GM21423 (cell line): Measurements from ENCODE around the gene CTNNBL1.
"Not testable (repeated sequence)": the region's sequence is repeated elsewhere in the genome, so short reads cannot be mapped to it uniquely, and the experiment has no call there.

Experiments
- ATAC-seq: cut with Tn5 transposase; IDR thresholded peaks from one replicate; pipeline ENCODE4 v1.9.1; 2021; ENCODE audit warnings: mild to moderate bottlenecking, moderate library complexity; ENCODE audit not compliant: unreplicated experiment

CTNNBL1 gene

DNA sequence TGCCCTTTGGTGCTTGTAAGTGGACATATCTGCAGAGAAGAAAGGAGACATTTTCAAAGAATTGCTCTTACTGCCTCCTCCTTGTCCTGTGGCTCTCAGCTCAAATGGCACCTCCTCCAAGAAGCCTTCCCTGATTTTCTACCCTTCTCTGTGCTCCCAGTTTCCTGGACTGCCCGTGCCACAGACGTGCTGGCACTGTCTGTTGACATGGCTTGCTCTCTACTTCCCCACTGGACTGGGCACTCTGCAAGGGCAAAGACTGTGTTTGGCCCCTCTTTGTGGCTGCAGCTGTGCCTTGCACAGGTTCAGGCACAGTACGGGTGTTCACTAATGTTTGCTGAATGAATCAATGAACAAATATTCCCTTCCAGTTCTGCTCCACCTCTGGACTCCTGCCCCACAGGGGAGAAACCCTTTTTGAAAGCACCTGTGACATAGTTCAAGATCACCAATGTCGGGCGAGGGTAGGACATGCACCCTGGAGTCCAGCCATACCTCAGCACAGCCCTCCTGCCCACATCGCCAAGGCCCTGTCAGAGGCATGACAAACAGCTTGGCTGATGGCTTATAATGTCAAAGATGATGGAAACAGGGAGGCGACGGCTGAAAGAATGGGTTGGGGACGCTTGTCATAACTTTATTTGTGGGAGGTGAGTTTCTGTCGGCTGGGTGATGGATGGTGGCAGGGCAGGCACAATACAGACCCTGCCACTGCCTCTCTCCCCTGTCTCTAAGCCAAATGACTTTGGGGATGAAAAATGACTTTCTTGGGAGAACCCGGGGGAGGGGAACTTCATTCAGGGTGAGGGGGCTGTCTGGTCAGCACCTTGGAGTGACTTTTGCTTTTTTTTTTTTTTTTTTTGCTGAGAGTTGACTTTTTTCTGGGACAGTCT is 15.6 kb upstream of the CTNNBL1 start:
- no peak for ATAC-seq

DNA sequence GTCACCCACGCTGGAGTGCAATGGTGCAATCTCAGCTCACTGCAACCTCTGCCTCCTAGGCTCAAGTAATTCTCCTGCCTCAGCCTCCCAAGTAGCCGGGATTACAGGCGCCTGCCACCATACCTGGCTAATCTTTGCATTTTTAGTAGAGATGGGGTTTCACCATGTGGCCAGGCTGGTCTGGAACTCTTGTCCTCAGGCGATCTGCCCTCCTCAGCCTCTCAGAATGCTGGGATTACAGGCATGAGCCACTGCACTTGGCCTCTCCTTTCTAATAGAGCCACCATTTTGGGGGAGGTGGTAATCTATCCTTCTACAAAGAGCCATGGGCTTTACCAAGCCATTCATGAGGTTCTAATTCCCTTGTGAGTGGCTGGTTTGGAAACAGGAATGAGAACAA is 14.1 kb upstream of the CTNNBL1 start:
- ATAC-seq: not testable (repeated sequence)

DNA sequence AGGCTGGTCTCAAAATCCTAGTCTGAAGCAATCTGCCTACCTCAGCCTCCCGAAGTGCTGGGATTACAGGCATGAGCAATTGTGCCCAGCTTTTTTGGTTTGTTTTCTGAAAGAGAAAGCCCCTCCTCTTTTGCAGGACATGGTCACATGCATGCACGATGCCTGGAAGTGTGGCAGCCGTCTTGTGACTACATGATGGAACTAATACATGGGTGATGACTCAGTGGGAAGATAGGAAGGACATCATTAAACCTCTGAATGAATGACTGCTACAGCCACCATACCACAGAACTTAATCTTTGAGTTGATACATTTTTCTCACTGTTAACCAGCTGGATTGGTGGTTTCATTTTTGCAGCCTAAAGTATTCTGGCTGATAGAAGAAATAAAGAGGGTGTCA is 13.4 kb upstream of the CTNNBL1 start:
- ATAC-seq: no peak

DNA sequence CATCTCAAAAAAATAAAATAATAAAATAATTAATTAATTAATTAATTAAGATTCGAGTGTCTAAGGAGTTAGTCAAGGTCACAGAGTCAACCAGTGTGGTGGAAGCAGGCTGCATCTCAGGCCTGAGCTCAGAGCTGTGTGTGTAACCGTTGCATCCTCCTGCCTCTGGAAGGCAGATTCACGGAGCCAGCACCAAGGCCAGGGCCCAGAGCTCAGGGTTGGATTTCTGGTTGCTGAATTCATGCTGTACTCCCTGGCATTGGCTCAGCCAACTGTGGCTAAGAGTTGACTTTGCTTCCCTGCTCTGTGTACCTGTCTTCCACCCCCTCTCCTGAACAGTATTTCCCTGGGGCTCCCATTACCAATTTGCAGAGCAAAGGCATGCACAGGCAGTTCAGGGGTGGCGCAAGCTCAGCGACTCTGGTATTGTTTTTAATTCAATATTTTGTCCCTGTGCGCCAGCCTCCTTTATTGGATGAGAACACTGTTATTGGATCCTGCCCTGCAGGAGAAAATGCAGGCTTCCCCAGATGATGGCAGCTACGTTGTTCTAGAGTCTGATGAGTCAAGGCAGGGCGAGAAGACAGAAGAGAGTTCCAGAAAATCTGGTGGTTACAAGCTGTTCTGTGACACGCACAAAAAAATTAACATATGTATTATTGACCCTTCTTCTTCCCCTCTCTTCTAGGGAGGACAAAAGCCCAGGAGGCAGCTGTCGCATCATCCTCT is 12.3 kb upstream of the CTNNBL1 start:
- ATAC-seq: no peak

DNA sequence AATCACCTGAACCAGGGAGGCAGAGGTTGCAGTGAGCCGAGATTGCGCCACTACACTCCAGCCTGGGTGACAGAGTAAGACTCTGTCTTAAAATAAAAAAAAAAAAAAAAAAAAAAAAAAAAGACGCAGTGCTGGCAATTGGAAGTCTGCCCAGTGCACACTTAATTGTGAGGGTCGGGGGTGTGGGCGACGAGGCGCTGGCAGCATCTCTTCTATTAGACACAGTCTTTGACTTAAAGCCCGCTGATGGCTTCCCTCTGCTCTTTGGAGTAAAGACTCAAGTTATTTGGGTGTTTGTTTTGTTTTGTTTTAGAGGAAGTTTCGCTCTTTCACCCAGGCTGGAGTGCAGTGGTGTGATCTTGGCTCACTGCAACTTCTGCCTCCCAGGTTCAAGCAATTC is 10.7 kb upstream of the CTNNBL1 start:
- ATAC-seq: not testable (repeated sequence)

DNA sequence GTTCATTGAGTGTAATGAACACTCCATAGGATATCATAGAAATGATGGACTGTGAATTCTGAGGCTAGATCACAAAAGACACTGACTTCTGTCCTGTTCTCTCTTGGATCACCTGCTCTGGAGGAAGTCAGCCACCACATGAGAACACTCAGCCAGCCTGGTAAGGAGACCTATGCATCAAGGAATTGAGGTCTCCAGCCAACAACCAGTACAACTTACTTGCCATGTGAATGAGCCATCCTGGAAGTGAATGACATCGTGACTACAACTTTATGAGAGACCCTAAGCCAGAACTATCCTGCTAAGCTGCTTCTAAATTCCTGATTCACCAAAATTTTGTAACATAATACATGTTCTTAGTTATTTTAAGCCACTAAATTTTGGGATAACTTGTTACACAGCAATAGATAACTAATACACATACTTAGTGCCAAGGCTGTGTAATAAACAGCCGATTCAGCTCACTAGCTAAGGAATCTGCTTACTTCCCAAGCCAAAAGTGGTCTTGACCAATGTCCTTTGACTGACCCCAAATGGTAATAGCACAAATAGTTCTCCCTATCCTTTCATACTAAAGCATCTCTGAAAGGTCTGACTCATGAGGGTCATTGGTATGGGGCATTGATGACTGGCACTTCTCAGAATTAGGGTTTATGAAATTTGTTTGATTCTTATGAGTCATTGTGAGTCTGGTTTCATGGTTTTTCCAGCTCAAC is 6.9 kb upstream of the CTNNBL1 start:
- ATAC-seq: no peak

DNA sequence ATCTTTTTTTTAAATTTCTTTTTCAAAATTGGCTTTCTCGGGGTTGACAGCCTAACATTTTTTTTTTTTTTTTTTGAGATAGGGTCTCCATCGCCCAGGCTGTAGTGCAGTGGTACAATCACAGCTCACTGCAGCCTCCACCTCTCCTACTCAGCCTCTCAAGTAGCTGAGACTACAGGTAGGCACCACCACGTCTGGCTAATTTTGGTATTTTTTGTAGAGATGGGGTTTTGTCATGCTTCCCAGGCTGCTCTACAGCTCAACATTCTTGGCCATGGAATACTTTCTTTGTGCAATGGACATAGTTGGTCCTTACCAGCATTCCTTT is 6.4 kb upstream of the CTNNBL1 start:
- no peak for ATAC-seq

DNA sequence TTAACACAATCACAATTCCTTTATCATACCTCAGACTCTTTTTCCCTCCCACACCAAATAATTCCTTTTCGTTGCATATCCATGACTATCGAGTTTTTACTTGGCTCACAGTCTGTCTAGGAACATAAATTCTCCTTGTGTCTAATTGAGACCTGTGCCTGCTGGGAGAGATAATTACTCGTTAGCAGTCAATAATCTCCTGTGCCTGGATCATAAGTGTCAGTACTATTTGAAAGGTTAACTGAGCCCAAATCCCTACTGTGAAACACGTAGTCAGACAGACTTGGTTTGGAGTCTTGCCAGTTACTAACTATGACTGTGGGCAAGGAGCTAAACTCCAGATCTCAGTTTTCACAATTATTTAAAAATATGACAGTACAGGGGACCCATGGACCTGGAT is 5.7 kb upstream of the CTNNBL1 start:
- ATAC-seq: no peak

DNA sequence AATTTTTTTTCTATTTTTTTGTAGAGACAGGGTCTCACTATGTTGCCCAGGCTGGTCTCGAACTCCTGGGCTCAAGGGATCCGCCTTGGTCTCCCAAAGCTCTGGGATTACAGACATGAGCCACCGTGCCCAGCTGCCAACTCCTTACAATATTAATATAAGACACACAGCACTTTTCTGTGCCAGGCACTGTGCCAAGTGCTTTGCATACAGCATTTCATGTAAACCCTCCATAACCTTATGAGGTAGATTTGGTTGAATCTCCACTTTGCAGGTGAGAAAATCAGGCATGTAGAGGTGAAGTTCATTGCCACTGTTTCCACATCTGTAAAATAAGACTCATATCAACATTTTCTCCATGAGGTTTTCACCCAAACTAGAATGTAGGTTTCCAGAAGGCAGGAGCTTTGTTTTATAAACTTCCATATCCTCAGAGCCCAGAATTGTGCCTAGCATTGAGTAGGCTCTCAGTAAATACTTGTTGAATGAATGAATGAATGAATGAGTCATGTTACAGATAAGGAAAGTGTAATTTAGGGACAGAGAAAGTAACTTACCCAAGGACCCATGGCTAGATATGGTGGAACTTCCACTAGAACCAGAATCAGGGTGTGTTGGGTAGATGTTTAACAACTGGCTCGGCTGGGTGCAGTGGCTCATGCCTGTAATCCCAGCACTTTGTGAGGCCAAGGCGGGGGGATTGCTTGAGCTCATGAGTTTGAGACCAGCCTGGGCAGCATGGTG is 3.0 kb upstream of the CTNNBL1 start:
- no peak for ATAC-seq

DNA sequence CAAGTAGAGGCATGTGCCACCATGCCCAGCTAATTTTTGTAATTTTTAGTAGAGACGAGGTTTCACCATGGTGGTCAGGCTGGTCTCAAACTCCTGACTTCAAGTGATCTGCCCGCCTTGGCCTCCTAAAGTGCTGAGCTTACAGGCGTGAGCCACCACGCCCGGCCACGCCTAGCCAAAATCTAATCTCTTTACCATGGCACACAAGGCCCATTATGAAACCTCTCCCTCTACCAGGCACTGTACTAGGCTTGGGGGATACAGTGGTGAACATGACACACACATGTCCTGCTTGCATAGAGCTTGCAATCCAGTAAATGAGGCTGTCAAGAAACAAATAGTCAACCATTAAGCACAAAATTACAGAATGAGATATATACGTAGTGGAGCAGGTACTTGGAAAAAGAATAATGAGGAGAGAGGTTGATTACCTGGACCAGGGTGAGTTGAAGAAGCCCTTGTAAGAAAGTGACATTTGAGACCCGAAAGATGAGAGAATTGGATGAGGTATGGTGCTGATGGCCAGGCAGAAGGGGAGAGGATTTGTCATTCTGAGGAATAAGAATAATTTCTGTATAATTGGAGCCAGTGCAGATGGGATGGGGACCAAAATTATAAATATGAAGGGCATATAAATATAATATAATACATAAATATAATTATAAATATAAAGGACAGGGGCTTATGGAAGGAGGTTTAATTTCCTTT is 1.2 kb upstream of the CTNNBL1 start:
- ATAC-seq: no peak

DNA sequence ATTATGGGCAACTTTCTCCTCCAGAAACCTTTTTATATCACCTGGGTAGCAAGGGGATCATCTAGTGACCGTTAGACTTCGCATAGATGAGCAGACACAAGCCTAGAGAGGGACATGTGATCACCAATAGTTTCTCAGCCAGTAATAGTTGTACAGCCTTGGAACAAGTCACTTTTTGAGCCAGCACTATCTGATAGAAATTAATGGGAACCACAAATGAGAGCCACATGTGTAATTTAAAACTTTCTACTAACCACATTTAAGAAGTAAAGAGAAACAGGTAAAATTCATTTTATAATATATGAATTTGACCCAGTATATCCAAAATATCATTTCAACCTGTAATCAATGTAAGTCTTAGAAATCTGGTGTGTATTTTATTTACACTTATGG is 592 bp upstream of the CTNNBL1 start:
- ATAC-seq: no peak

DNA sequence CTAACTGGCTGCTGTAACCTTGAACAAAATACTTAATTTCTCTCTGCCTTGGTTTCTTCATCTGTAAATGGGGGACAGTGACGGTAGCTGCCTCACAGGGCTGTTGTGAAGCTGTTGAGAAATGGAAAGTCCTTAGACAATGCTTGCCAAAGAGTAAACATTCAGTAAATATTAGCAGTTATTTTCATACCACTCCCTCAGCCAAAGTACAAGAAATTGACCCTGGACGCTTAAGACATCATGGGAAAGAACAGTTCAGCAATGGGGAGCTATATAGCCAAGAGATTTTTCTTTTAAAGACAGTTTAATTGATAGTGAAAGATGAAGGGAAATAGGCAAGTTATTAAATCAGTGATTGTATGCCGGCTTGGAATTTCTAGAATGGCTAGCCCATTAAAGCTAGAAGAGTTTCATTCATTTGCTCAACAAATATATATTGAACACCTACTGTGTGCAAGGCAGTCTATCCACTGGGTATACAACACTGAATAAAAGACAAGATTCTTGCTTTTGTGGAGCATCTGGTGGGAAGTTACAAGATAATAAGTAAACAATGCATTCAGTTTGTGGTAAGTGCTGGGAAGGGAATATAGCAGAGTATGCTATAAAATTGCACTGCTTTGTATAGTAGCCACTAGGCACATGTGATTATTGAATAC is 2.0 kb downstream of the CTNNBL1 start:
- no peak for ATAC-seq

DNA sequence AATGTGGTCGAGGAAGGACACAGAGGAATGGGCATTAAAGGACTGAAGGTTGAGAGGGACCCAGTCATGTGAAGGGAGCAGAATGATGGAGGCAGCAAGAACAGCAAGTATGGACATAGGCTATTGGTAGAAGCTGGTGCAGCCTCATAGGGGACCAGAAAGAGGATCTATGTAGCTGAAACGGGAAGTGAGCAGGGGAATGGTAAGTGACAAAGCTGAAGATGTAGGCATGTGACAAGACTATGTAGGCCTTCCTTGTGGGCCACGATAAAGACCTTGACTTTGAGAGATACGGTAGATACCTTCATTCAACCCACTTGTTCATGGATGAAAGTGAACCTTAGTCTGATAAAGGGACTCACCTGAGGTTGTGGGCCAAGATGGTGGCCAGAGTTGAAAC is 3.5 kb downstream of the CTNNBL1 start:
- peak; percentile 45 for ATAC-seq

DNA sequence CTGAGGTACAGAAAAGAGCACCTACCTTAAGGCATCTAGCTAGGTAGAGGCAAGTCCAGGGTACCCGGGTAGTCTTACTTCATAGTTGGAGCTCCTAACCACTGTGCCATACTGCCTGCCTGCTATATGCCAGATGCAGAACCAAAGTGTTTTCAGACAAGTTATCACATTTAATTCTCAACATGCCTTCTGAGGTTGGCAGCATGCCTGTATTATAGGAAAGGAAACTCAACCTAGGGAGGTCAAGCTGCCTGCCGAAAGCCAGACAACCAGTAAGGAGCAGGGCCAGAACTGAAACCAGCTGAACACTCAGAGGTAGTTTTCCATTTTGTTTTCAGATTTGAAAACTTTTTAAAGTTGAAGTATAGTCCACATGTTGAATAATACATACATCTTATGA is 5.4 kb downstream of the CTNNBL1 start:
- ATAC-seq: no peak

DNA sequence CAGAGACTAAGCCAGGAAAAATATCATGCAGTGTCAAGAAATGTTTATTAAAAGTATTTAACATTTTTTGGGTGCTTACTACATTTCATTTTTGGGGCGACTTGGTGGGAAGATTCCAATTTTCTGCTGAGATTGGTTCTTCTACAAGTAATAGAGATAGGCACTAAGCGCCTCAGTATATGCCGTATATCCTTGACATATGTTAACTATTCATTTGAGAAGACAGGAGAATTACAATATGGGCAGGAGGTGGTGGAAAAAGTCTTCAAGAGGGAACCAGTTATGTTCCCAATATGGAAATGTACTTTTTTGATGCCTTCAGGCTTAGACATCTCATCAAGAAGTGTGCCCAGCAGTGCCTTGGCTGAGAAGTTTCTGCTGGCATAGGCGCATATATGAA is 6.5 kb downstream of the CTNNBL1 start:
- ATAC-seq: no peak

DNA sequence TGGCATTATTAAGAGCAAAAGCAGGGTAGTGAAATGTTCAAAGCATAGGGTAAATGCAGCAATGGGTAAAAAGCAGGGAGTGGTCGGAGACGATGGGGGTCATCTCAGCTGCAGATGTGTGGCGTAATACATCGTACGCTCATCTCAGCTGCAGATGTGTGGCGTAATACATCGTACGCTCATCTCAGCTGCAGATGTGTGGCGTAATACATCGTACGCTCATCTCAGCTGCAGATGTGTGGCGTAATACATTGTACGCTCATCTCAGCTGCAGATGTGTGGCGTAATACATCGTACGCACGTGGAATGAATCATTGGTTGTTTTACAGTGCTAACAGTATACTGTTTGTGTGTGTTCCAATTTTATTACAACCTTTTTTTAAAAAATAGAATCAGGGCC is 7.8 kb downstream of the CTNNBL1 start:
- not testable (repeated sequence) for ATAC-seq

DNA sequence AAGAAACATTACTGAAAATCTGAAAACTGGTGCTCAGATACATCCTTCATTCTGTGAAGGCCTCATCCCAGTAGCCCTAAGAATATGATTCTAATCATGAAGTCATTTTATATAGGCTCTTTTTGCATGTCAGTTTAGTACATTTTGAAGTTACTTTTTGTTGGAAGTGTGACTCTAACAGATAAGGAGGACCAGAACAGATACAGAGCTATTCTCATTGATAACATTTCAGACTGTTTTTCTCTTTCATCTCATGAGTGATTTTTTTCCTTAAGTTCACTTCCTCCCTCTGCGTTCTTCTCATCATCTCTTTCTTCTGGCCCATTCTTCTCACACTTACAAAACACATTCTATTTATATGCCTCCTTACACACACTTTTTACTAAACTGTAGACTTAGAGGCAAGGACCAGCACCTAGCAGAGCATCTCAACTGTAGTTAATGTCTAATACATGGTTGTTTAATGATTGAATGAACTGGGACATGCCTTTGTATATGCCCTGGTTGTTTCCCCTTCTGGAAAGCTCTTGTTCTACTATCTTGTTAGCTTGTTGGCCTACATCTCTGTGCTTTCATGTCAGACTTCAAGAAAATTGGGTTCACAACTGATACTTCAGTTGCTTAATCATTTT is 8.7 kb downstream of the CTNNBL1 start:
- no peak for ATAC-seq

DNA sequence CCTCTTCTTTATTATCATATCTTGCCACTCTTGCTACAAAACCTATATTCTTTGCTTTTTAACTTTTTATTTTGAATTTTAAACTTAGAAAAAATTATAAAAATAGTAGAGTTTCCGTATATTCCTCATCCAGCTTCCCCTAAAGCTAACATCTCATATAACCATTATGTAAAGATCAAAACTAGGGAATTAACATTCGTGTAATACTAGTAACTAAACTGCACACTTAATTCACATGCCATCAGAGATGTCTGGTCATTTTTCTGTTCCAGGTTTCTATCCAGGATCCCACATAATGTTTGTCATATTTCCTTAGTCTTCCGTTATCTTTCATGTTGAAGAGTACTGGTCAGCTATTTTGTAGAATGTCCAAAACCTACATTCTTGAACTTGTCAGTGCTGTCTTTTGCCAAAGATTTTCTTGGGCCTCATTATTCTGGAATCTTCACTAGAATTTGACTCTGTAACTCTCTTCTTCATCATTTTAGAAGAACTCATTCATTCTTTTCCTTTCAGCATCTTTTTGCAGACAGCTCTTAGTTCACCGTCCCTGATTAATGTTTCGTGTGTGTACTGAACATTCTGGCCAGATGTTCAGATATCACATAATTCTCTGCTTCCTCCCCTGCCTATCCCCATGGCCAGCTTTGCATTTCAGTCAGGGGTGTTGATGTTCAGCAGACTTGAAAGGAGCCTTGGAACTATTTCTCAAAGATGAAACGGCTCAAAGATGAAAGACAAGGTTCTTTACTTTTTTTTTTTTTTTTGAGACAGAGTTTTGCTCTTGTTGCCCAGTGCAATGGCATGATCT is 9.4 kb downstream of the CTNNBL1 start:
- ATAC-seq: no peak

DNA sequence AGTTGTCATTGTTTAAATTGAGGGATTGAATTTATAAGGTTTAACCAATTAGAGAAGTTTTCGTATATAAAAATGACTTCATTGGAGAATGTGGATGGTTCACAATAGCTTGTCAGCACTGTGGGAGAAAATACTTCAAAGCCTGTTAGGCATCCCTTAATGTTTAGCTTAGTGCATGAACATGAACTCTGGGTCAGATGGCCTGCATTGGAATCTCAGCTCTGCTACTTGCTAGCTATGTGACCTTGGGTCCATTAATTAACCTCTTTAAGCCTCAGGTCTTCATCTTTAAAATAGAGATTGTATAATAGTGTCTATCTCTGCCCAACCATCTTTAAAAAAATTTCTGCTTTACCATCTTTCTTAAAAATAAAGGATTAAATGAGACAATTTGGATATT is 11.1 kb downstream of the CTNNBL1 start:
- ATAC-seq: no peak
